Lower lobe of right lung (tissue), 2 donors: Measurements from ENCODE around the gene SEMA6A. TPM values are rescaled to one million over a fixed set of nuclear protein-coding genes. Genes with fewer than 3 reads are reported as not detected.

Experiments used
- ATAC-seq, 2 donors: fragments of 200-7000 bp; cut with Tn5 transposase; one replicate each; pipeline ENCODE4 v1.9.1; 2020 to 2022; ENCODE audit warnings: mild to moderate bottlenecking in 2 of 2, moderate library complexity in 2 of 2
- DNase-seq: peaks from one replicate; pipeline ENCODE4 v3.0.0-alpha.2; 2020
- H3K27ac ChIP-seq: fragments of 200-600 bp; one replicate; pipeline ENCODE4 v1.8.0; 2022
- H3K27me3 ChIP-seq: fragments of 200-600 bp; one replicate; pipeline ENCODE4 v1.8.0; 2022; ENCODE audit warnings: low read depth
- H3K36me3 ChIP-seq: fragments of 200-600 bp; one replicate; pipeline ENCODE4 v1.8.0; 2022; ENCODE audit warnings: mild to moderate bottlenecking
- H3K4me1 ChIP-seq: fragments of 200-600 bp; one replicate; pipeline ENCODE4 v1.8.0; 2022
- H3K4me3 ChIP-seq: fragments of 200-600 bp; one replicate; pipeline ENCODE4 v1.8.0; 2022; ENCODE audit warnings: mild to moderate bottlenecking
- H3K9me3 ChIP-seq: fragments of 200-600 bp; one replicate; pipeline ENCODE4 v1.8.0; 2022
- CTCF ChIP-seq: fragments of 200-600 bp; IDR thresholded peaks from one replicate; pipeline ENCODE4 v1.8.0; 2022; ENCODE audit warnings: antibody characterized with exemption, mild to moderate bottlenecking
- intact Hi-C: fragments of 100-400 bp; cut with DNase I; formaldehyde crosslinking; loops from one replicate; pipeline ENCODE4 v1.11.0; 2022
- total RNA-seq: library from RNA; stranded (reverse); fragmentation: NEBNext Ultra II Directional; extraction: Animal tissue kit (Norgen Biotek cat#: 25700); gene quantifications from one replicate; pipeline ENCODE4 v1.2.1, GENCODE V29; 2021
- donor health status: DM: no; HTN: yes; CAD: no; lungs with severe emphysema.

The SEMA6A gene
- total RNA-seq, 1 donor from 2014 or later = 44.3 TPM

GRCh38 chr5:116448450-116448849, 126.2 kb downstream of the SEMA6A start:
- no peak overlapping the region for H3K4me3 ChIP-seq
- H3K27me3 ChIP-seq = no peaks in the 10 kb centered on the region
- no peak for TF ChIP-seq CTCF
- H3K27ac ChIP-seq = no peak overlapping the region
- H3K4me1 ChIP-seq = no peaks in the 10 kb centered on the region
- intact Hi-C loops = no loop called here
- peaks cover 12% of the 10 kb centered on the region for H3K36me3 ChIP-seq
- no peaks in the 10 kb centered on the region for H3K9me3 ChIP-seq
- DNase-seq = no peak
- ATAC-seq = no peak

DNA sequence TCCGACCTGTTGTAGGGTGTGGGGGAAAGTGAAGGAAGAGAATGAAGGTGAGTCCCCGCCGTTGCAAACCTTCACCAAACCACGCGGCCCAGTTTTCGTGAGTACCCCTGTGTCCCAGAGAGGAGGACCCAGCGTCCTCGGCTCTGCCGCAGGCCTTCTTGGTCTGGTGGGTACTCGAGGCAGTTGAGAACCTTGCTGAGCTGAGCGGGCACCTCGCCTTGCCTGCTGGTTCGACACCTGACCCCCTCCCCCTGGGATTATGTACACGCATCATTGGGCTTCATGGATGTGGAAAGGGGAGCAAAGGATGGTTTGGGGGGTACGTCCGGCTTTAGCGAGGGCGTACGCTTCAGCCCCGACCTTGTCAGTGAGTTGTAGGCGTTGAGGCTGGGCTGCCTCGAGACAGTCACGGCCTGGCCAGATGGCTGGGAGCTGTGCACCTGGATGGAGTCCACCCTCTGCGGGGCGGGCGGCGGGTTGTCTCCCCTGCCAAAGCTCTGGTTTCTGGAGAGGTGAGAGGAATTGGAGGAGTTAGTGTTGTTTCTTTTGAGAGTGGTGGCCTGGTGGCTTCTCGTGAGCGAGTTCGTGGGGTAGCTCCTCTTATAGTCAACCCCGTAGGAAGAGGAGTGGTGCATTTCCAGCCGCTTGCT, 128.1 kb downstream of the SEMA6A start:
- ATAC-seq = peak in 1 of 2 donors; percentile 41

GRCh38 chr5:116445311-116445710, 129.3 kb downstream of the SEMA6A start:
- Histone ChIP-seq H3K4me3 (no peak overlapping the region), H3K4me1 (peaks cover 16% of the 10 kb centered on the region), H3K9me3 (no peaks in the 10 kb centered on the region), H3K36me3 (peaks cover 12% of the 10 kb centered on the region), H3K27ac (no peak overlapping the region), H3K27me3 (no peaks in the 10 kb centered on the region)
- TF ChIP-seq CTCF = no peak
- DNase-seq (no peak), ATAC-seq (no peak)
- intact Hi-C loops = no loop called here

More for the DNA sequence above, 128.1 kb downstream of the SEMA6A start:
- no peaks in the 10 kb centered on the region for H3K27me3 ChIP-seq
- peaks cover 12% of the 10 kb centered on the region for H3K36me3 ChIP-seq
- H3K9me3 ChIP-seq = no peaks in the 10 kb centered on the region
- TF ChIP-seq CTCF = no peak
- DNase-seq = no peak
- intact Hi-C loops = no loop called here
- no peak overlapping the region for H3K4me3 ChIP-seq
- peaks cover 14% of the 10 kb centered on the region for H3K4me1 ChIP-seq
- no peak overlapping the region for H3K27ac ChIP-seq

DNA sequence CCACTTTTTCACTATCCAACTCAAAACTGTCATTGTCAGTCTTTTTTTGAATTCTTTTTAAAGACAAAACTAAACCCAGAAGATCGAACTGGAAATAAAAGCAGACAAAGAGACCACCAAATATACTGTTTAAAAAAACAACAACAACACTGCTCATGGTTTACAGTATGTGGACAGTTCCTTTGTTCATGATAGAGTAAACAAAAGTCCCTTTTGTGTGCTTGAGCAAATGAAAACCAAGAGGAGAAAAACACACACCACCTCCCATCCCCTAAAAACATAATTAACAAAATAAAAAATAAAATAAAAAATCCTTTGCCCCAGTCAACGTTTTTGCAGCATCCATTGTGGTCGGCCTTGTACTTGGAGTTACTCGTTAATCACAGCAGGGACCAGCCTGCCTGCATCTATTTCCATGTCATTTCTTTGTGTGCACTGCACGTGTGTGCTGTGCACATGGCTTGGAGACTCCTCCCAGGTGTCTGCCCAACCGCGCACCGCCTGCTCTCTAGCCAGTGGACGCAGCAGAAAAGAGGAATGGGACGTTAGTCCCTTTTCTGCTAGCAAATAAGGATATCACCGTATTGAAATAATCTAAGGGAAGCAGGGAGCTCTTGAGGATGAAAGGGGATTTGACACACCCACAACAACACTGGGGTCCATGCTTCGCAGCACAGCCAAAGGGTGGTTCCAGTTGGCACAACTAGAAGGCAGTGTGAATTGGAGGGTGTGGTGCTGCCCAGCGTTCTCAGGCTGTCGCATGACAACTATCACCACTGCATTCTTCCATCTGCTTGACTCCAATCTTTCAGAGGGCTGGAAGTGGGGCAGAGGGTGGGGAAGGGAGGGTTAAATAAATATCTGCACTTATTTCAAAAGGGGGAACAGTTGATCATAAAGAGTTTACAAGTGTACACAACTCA, 130.0 kb downstream of the SEMA6A start:
- Histone ChIP-seq H3K4me3 (no peak overlapping the region), H3K27ac (no peak overlapping the region), H3K36me3 (peaks cover 12% of the 10 kb centered on the region), H3K27me3 (no peaks in the 10 kb centered on the region), H3K9me3 (no peaks in the 10 kb centered on the region), H3K4me1 (peaks cover 16% of the 10 kb centered on the region)
- DNase-seq = no peak
- ATAC-seq = no peak
- no peak for TF ChIP-seq CTCF
- intact Hi-C loops = no loop called here

DNA sequence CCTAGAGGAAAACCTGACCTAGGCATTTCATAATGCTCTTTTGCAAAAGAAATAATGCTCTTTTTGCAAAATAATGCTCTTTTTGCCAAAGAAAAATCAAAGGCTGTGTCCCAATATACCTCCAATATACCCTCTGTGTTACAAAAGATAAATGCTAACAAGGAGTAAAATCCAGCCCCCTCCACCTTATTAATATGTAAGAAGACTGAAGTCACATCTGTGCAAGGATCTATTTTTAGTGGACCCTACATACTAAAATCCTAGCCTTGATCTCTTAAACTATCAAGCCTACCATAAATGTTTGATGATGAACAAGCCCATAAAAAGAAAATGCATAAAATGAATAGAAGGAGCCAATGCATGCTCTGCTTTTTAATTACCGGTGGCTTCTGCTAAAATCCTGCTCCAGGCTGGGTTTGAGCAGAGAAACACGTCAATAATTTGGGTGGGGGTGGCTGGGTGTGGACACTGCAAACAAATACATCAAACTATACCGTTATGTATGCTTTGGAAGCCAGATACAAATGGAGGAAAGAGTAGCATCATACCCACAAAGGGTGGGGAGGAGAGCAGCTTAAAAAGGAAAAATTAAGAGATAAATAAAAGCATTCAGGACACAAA, 131.6 kb downstream of the SEMA6A start:
- H3K27me3 ChIP-seq = no peaks in the 10 kb centered on the region
- H3K36me3 ChIP-seq = peaks cover 12% of the 10 kb centered on the region
- no peak overlapping the region for H3K27ac ChIP-seq
- peaks cover 16% of the 10 kb centered on the region for H3K4me1 ChIP-seq
- H3K9me3 ChIP-seq = no peaks in the 10 kb centered on the region
- DNase-seq (no peak), ATAC-seq (no peak)
- no peak for TF ChIP-seq CTCF
- no peak overlapping the region for H3K4me3 ChIP-seq
- intact Hi-C loops = no loop called here
